HG03097 (cell line): ENCODE data around the gene ARL13B.
"Not testable (repeated sequence)": the region's sequence is repeated elsewhere in the genome, so short reads cannot be mapped to it uniquely, and the experiment has no call there.

Experiments used
- ATAC-seq: cut with Tn5 transposase; IDR thresholded peaks from one replicate; pipeline ENCODE4 v1.9.1; 2021; ENCODE audit not compliant: unreplicated experiment, low FRiP score

Gene ARL13B

GRCh38 chr3:93979850-93980676, at the start of gene ARL13B:
Gene ARL13B, plus strand, starts transcription at chr3:93980155. Its CDS starts 269 bp downstream, at chr3:93980424.
- ATAC-seq: peak; percentile 100

- ATAC-seq: no peak
Observed at GRCh38 chr3:93931597-93932229, 48.2 kb upstream of the ARL13B start.

GRCh38 chr3:93934366-93935046, 45.4 kb upstream of the ARL13B start:
- no peak for ATAC-seq

GRCh38 chr3:93936549-93936948, 43.4 kb upstream of the ARL13B start:
- ATAC-seq: no peak

GRCh38 chr3:93937485-93937884, 42.5 kb upstream of the ARL13B start:
- not testable (repeated sequence) for ATAC-seq

GRCh38 chr3:93949958-93950357, 30.0 kb upstream of the ARL13B start:
- not testable (repeated sequence) for ATAC-seq

- no peak for ATAC-seq
Observed at GRCh38 chr3:93961026-93961425, 18.9 kb upstream of the ARL13B start.

GRCh38 chr3:93961489-93961888, 18.5 kb upstream of the ARL13B start:
- ATAC-seq: no peak

GRCh38 chr3:93962798-93963197, 17.2 kb upstream of the ARL13B start:
- no peak for ATAC-seq

- ATAC-seq: not testable (repeated sequence)
Observed at GRCh38 chr3:93965106-93965505, 14.8 kb upstream of the ARL13B start.

- ATAC-seq: no peak
Observed at GRCh38 chr3:93969443-93969842, 10.5 kb upstream of the ARL13B start.

GRCh38 chr3:93969997-93970396, 10.0 kb upstream of the ARL13B start:
- ATAC-seq: no peak

GRCh38 chr3:93973131-93974126, 6.5 kb upstream of the ARL13B start, which contains the start of gene PROS1:
Gene PROS1, minus strand, starts transcription at chr3:93973896. Its CDS starts 147 bp downstream, at chr3:93973749.
- ATAC-seq: peak; percentile 72

- ATAC-seq: no peak
Observed at GRCh38 chr3:93981649-93982048, 1.7 kb downstream of the ARL13B start.

GRCh38 chr3:93983408-93983807, 3.5 kb downstream of the ARL13B start:
- ATAC-seq: no peak

- no peak for ATAC-seq
Observed at GRCh38 chr3:93984618-93985017, 4.7 kb downstream of the ARL13B start.

GRCh38 chr3:93988283-93988682, 8.3 kb downstream of the ARL13B start:
- no peak for ATAC-seq

- ATAC-seq: no peak
Observed at GRCh38 chr3:93988764-93989163, 8.8 kb downstream of the ARL13B start.

- ATAC-seq: no peak
Observed at GRCh38 chr3:93989241-93989640, 9.3 kb downstream of the ARL13B start.

GRCh38 chr3:93991631-93992030, 11.7 kb downstream of the ARL13B start:
- no peak for ATAC-seq
